HepG2 (cell line): Measurements from ENCODE around the gene TTC38. TPM values are rescaled to one million over a fixed set of nuclear protein-coding genes. Genes with fewer than 3 reads are reported as not detected.

Experiments
- ATAC-seq: fragments of 200-7000 bp; cut with Tn5 transposase; 3 replicates; pipeline ENCODE4 v1.9.1; 2020; ENCODE audit warnings: mild to moderate bottlenecking, moderate library complexity
- BruUV-seq: library from RNA; stranded (reverse); fragments of 400-500 nt; replicated peaks from 2 replicates; lab custom pipeline; 2021; lab: Mats Ljungman, UMichigan
- CTCF ChIA-PET: fragments of 300-600 bp; formaldehyde crosslinking; extraction: SDS; loops from one replicate; lab custom pipeline; 2021; ENCODE audit warnings: low total read pairs, inconsistent platforms, low intra/inter-chr PET ratio; lab: Yijun Ruan, JAX
- POLR2A ChIA-PET: fragments of 350-600 bp; sonication (Branson Sonifier 250); formaldehyde crosslinking; loops from one replicate; lab custom pipeline; 2020; ENCODE audit warnings: antibody characterized with exemption, inconsistent platforms; lab: Yijun Ruan, JAX
- DNase-seq: peaks from one replicate; pipeline ENCODE4 v3.0.0-alpha.2; 2015; ENCODE audit warnings: low spot score
- FAIRE-seq: peaks from 3 replicates; lab custom pipeline; 2011; peaks lifted over from hg19 to GRCh38; lab: Jason Lieb, UNC
- H2AFZ ChIP-seq: one replicate; pipeline ENCODE4 v1.6.1; 2011; ENCODE audit warnings: low read length, inconsistent platforms
- H3K27ac ChIP-seq: fragments of 300-600 bp; 3 replicates; pipeline ENCODE4 v1.8.0; 2011; ENCODE audit warnings: mixed run types, mild to moderate bottlenecking, mixed read lengths, low read length, inconsistent platforms; ENCODE audit not compliant: insufficient read depth; ENCODE audit errors: extremely low read length
- H3K27me3 ChIP-seq, 2 experiments: fragments of 200-600 bp in 1 of 2; 2 replicates in 1 of 2; 3 replicates in 1 of 2; pipeline versions ENCODE4 v1.6.0 to v1.8.0; 2011; ENCODE audit warnings: low read length in 2 of 2, mild to moderate bottlenecking in 2 of 2, moderate library complexity in 2 of 2, inconsistent platforms in 1 of 2; ENCODE audit not compliant: insufficient read depth in 2 of 2, control insufficient read depth in 1 of 2
- H3K36me3 ChIP-seq, 2 experiments: fragments of 200-600 bp in 1 of 2; replicated peaks in 1 of 2; 2 replicates in 1 of 2; 3 replicates in 1 of 2; pipeline versions ENCODE4 v1.5.1 to v1.8.0; 2011; ENCODE audit warnings: low read length in 2 of 2, inconsistent platforms in 1 of 2; ENCODE audit not compliant: insufficient read depth in 2 of 2, control insufficient read depth in 1 of 2
- H3K4me1 ChIP-seq: 2 replicates; pipeline ENCODE4 v1.5.1; 2012; ENCODE audit warnings: low read length, inconsistent platforms; ENCODE audit not compliant: insufficient read depth
- H3K4me2 ChIP-seq: 2 replicates; pipeline ENCODE4 v1.6.0; 2011; ENCODE audit warnings: low read depth, low read length, inconsistent platforms
- H3K4me3 ChIP-seq, 3 experiments: fragments of 200-600 bp in 1 of 3; sonication (generic), shearing (Covaris generic) in 1 of 3; replicated peaks in 1 of 3; 2 replicates each; pipeline ENCODE4 v1.5.1; 2011 to 2016; ENCODE audit warnings: low read length in 3 of 3, inconsistent platforms in 2 of 3, low read depth in 2 of 3, mild to moderate bottlenecking in 2 of 3, control low read depth in 1 of 3, mixed read lengths in 1 of 3; ENCODE audit not compliant: insufficient read depth in 1 of 3
- H3K79me2 ChIP-seq: one replicate; pipeline ENCODE4 v1.6.1; 2011; ENCODE audit warnings: low read length, inconsistent platforms; ENCODE audit not compliant: insufficient read depth
- H3K9ac ChIP-seq: 2 replicates; pipeline ENCODE4 v1.6.0; 2011; ENCODE audit warnings: mild to moderate bottlenecking, low read depth, low read length, inconsistent platforms; ENCODE audit not compliant: insufficient read depth
- H3K9me3 ChIP-seq: 2 replicates; pipeline ENCODE4 v1.5.1; 2012; ENCODE audit warnings: mild to moderate bottlenecking, low read length
- H4K20me1 ChIP-seq: 2 replicates; pipeline ENCODE4 v1.6.0; 2011; ENCODE audit warnings: inconsistent platforms, mild to moderate bottlenecking, low read length, moderate library complexity; ENCODE audit not compliant: insufficient read depth
- CCDC6 ChIP-seq: sonication (generic); formaldehyde crosslinking; IDR thresholded peaks from 2 replicates; pipeline ENCODE4 v1.8.1; 2022; ENCODE audit warnings: mild to moderate bottlenecking, missing genetic modification reagents, moderate library complexity
- ETV6 ChIP-seq: sonication (generic); formaldehyde crosslinking; conservative IDR thresholded peaks from 2 replicates; pipeline ENCODE4 v1.4.0; 2020; ENCODE audit warnings: missing genetic modification reagents
- HNF4G ChIP-seq, 2 experiments: sonication (generic) in 1 of 2; formaldehyde crosslinking in 1 of 2; IDR thresholded peaks; 2 replicates each; pipeline versions ENCODE4 v1.4.0 to v1.6.1; 2011 to 2020; ENCODE audit warnings: borderline replicate concordance in 2 of 2, low read depth in 2 of 2, mild to moderate bottlenecking in 2 of 2, low read length in 1 of 2, missing genetic modification reagents in 1 of 2, moderate library complexity in 1 of 2
- HOXA5 ChIP-seq: sonication (generic); formaldehyde crosslinking; IDR thresholded peaks from 2 replicates; pipeline ENCODE4 v1.4.0; 2020; ENCODE audit warnings: missing genetic modification reagents
- PLRG1 ChIP-seq: fragments of 450-650 bp; conservative IDR thresholded peaks from 2 replicates; pipeline ENCODE4 v1.6.1; 2016
- ZNF709 ChIP-seq: sonication (generic); formaldehyde crosslinking; IDR thresholded peaks from 2 replicates; pipeline ENCODE4 v1.5.0; 2020; ENCODE audit warnings: mild to moderate bottlenecking, missing genetic modification reagents
- ZSCAN9 ChIP-seq: IDR thresholded peaks from 2 replicates; pipeline ENCODE4 v1.6.1; 2016; ENCODE audit warnings: borderline replicate concordance
- WGBS: methylation state at CpG from one replicate; pipeline ENCODE4 v1.1.6; 2017; ENCODE audit warnings: low lambda C conversion rate; 5-methylcytosine and 5-hydroxymethylcytosine counted together
- in situ Hi-C: cut with HindIII; loops from 2 replicates; pipeline ENCODE4 v1.10.0; 2017; ENCODE audit warnings: low pct_unique_long_range_greater_than_20kb; ENCODE audit not compliant: extremely low pct_ligation_motif_present
- intact Hi-C: fragments of 100-400 bp; cut with micrococcal nuclease; formaldehyde crosslinking; loops from one replicate; pipeline ENCODE4 v1.10.0; 2022; ENCODE audit not compliant: unreplicated experiment
- polyA plus RNA-seq, 8 experiments: library from polyadenylated mRNA; depleted of rRNA in 3 of 8; stranded (reverse) in 7 of 8; unstranded in 1 of 8; fragments of >200 nt; fragmentation: Illumina TruSeq in 4 of 8; extraction: Trizol in 4 of 8; gene quantifications; 2 replicates each; pipeline versions ENCODE4 v1.2.1 to v1.2.3, GENCODE V29; 2011 to 2016; ENCODE audit warnings: low read depth in 4 of 8, missing spikeins in 1 of 8, mixed read lengths in 1 of 8; ENCODE audit not compliant: insufficient read depth in 1 of 8
- total RNA-seq, 5 experiments: library from RNA; depleted of rRNA; stranded (reverse); fragments of >200 nt; fragmentation: Illumina TruSeq; extraction: Trizol; gene quantifications; 2 replicates each; pipeline ENCODE4 v1.2.3, GENCODE V29; 2016; ENCODE audit warnings: low read depth in 1 of 5
- TF ChIP-seq, protein P1 (sequence below): sonication (generic); formaldehyde crosslinking; IDR thresholded peaks from 2 replicates; pipeline ENCODE4 v1.4.0; 2020; ENCODE audit warnings: mild to moderate bottlenecking, missing genetic modification reagents, borderline replicate concordance
- TF ChIP-seq, protein P2 (sequence below): sonication (generic); formaldehyde crosslinking; IDR thresholded peaks from 2 replicates; pipeline ENCODE4 v1.4.0; 2020; ENCODE audit warnings: missing genetic modification reagents
- TF ChIP-seq, protein P3 (sequence below): IDR thresholded peaks from 2 replicates; pipeline ENCODE4 v1.6.1; 2012; ENCODE audit warnings: low read depth, low read length, improper control_type of control experiment

TTC38 gene
- total and polyA plus RNA-seq, 2 of the 13 experiments (the other 11 are each of a cell fraction or from before 2014, with no cell fraction given) = 101 to 105 TPM

DNA sequence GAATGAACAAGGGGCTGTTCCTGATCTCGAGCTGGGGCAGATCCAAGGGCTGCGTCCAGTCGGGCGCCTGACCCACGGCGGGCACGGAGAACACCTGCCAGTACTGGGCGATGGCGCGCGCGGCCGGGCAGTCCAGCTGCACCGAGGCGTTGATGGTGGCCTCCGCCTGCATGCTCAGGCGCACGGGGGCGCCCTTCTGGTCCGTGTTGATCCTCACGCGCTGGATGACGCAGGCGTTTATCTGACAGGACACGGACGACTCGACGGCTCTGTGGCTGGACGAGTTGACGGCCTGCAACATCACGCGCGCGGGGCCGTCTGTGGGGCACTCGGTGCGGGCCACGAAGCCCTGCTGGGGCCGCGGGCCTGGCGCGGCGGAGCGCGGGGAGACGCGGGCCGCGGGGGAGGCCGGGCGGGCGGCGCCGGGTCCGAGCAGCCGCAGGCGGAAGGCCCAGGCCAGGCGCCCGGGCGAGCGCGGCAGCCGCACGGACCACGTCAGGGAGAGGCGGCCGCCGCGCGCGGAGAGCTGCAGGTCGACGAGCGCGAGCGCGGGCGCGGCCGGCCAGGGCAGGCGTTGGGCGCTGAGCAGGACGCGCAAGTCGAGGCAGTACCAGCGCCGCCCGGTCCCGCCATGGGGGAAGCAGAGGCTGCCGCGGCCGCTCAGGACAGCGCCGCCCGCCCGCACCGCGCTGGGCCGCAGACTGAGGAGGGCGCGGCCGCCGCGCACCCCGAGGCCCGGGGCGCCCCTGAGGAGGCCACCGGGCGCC is 5.2 kb upstream of the TTC38 start:
- peaks cover 26% of the 10 kb centered on the region for H3K4me1 ChIP-seq
- WGBS = 96% methylated on average over 95 of the region's 109 CpGs
- H4K20me1 ChIP-seq = no peaks in the 10 kb centered on the region
- no peaks in the 10 kb centered on the region for H3K79me2 ChIP-seq
- DNase-seq (no peak), FAIRE-seq (no peak), ATAC-seq (no peak)
- H3K27me3 ChIP-seq = no peaks in the 10 kb centered on the region
- no peak overlapping the region for H3K4me3 ChIP-seq
- H3K27ac ChIP-seq = no peak overlapping the region
- intact Hi-C loops = no loop called here
- peaks cover 7% of the 10 kb centered on the region for H3K9me3 ChIP-seq
- in situ Hi-C loops = no loop called here
- H2AFZ ChIP-seq = no peak overlapping the region
- no peaks in the 10 kb centered on the region for H3K36me3 ChIP-seq
- H3K4me2 ChIP-seq = no peak overlapping the region
- POLR2A ChIA-PET = no interaction called here
- CTCF ChIA-PET = no interaction called here
- H3K9ac ChIP-seq = no peak overlapping the region
- BruUV-seq = no TSS peak
- TF ChIP-seq HNF4G (IDR thresholded peaks at IDR 0.05; ENCODE audit: borderline replicate concordance, low read depth, low read length) (no peak), HNF4G (CRISPR knock-in tag; IDR thresholded peaks at IDR 0.05; ENCODE audit: borderline replicate concordance, low read depth) (no peak), PLRG1 (no peak), ZNF709 (CRISPR knock-in tag) (no peak), HOXA5 (CRISPR knock-in tag) (no peak), ZSCAN9 (no peak), CCDC6 (CRISPR knock-in tag) (no peak), ETV6 (CRISPR knock-in tag) (no peak)
- TF ChIP-seq, protein P1, sequence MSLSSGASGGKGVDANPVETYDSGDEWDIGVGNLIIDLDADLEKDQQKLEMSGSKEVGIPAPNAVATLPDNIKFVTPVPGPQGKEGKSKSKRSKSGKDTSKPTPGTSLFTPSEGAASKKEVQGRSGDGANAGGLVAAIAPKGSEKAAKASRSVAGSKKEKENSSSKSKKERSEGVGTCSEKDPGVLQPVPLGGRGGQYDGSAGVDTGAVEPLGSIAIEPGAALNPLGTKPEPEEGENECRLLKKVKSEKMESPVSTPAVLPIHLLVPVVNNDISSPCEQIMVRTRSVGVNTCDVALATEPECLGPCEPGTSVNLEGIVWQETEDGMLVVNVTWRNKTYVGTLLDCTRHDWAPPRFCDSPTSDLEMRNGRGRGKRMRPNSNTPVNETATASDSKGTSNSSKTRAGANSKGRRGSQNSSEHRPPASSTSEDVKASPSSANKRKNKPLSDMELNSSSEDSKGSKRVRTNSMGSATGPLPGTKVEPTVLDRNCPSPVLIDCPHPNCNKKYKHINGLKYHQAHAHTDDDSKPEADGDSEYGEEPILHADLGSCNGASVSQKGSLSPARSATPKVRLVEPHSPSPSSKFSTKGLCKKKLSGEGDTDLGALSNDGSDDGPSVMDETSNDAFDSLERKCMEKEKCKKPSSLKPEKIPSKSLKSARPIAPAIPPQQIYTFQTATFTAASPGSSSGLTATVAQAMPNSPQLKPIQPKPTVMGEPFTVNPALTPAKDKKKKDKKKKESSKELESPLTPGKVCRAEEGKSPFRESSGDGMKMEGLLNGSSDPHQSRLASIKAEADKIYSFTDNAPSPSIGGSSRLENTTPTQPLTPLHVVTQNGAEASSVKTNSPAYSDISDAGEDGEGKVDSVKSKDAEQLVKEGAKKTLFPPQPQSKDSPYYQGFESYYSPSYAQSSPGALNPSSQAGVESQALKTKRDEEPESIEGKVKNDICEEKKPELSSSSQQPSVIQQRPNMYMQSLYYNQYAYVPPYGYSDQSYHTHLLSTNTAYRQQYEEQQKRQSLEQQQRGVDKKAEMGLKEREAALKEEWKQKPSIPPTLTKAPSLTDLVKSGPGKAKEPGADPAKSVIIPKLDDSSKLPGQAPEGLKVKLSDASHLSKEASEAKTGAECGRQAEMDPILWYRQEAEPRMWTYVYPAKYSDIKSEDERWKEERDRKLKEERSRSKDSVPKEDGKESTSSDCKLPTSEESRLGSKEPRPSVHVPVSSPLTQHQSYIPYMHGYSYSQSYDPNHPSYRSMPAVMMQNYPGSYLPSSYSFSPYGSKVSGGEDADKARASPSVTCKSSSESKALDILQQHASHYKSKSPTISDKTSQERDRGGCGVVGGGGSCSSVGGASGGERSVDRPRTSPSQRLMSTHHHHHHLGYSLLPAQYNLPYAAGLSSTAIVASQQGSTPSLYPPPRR (CRISPR knock-in tag) = no peak
- TF ChIP-seq, protein P2, sequence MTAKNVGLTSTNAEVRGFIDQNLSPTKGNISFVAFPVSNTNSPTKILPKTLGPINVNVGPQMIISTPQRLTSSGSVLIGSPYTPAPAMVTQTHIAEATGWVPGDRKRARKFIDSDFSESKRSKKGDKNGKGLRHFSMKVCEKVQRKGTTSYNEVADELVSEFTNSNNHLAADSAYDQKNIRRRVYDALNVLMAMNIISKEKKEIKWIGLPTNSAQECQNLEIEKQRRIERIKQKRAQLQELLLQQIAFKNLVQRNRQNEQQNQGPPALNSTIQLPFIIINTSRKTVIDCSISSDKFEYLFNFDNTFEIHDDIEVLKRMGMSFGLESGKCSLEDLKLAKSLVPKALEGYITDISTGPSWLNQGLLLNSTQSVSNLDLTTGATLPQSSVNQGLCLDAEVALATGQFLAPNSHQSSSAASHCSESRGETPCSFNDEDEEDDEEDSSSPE (CRISPR knock-in tag) = no peak
- TF ChIP-seq, protein P3, sequence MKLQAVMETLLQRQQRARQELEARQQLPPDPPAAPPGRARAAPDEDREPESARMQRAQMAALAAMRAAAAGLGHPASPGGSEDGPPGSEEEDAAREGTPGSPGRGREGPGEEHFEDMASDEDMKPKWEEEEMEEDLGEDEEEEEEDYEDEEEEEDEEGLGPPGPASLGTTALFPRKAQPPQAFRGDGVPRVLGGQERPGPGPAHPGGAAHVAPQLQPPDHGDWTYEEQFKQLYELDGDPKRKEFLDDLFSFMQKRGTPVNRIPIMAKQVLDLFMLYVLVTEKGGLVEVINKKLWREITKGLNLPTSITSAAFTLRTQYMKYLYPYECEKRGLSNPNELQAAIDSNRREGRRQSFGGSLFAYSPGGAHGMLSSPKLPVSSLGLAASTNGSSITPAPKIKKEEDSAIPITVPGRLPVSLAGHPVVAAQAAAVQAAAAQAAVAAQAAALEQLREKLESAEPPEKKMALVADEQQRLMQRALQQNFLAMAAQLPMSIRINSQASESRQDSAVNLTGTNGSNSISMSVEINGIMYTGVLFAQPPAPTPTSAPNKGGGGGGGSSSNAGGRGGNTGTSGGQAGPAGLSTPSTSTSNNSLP = no peak
